GM12891 (cell line): ENCODE results near the gene DLGAP1.

ENCODE experiments used
- PAX5 ChIP-seq: IDR thresholded peaks from 2 replicates; pipeline ENCODE4 v1.6.1; 2011; ENCODE audit warnings: low read length, moderate library complexity, mild to moderate bottlenecking; ENCODE audit not compliant: insufficient read depth, severe bottlenecking
- POLR2A ChIP-seq: IDR thresholded peaks from 2 replicates; pipeline ENCODE4 v1.6.1; 2011; ENCODE audit warnings: low read depth, low read length, control low read depth
- POLR2AphosphoS5 ChIP-seq: IDR thresholded peaks from 2 replicates; pipeline ENCODE4 v1.6.1; 2011; ENCODE audit warnings: low read depth, low read length, control low read depth
- POU2F2 ChIP-seq: IDR thresholded peaks from 2 replicates; pipeline ENCODE4 v1.6.1; 2011; ENCODE audit warnings: low read depth, mild to moderate bottlenecking, control low read depth, low read length, moderate library complexity
- SPI1 ChIP-seq: IDR thresholded peaks from 2 replicates; pipeline ENCODE4 v1.6.1; 2011; ENCODE audit warnings: low read depth, low read length, control low read depth
- TAF1 ChIP-seq: IDR thresholded peaks from 2 replicates; pipeline ENCODE4 v1.6.1; 2011; ENCODE audit warnings: low read depth, low read length, control low read depth

DNA sequence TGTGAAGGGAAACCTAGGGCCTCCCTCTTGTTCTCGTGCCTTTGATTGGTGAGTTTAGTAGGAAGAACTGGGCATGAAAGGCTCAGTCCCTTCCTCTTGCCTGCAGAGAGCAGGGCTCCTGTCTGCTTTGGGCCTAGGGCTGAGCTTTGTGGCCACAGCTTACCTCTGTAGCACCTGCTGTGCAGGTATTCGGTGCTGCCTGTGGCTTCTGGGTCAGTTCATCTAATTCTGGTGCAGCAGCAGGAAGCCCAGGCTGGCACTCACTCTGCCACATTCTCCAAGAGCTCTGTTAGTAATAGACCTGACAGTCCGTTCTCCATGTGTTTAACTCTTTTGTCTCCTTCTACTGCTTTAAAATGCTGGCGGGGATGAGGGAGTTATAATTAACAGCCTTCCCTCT, 96.5 kb downstream of the DLGAP1 start:
- no peak for TF ChIP-seq POLR2AphosphoS5
- TF ChIP-seq POLR2A = no peak
- TF ChIP-seq POU2F2 = no peak
- no peak for TF ChIP-seq TAF1
- no peak for TF ChIP-seq SPI1
- TF ChIP-seq PAX5 = no peak
